Measurements from ENCODE around the gene CTNNBIP1.
"Not testable (repeated sequence)": the region's sequence is repeated elsewhere in the genome, so short reads cannot be mapped to it uniquely, and the experiment has no call there.

- not testable (repeated sequence) for TF ChIP-seq POLR2A, TAF1, POLR2AphosphoS5, POU2F2, SPI1 (IDR thresholded peaks at IDR 0.05; ENCODE audit: low read depth, low read length)
Measured at GRCh38 chr1:9917495-9917894, 7.4 kb upstream of the CTNNBIP1 start.
